HepG2 (cell line): Measurements from ENCODE around the gene WDR5B. TPM values are rescaled to one million over a fixed set of nuclear protein-coding genes. Genes with fewer than 3 reads are reported as not detected.

Experiments used
- ARNTL ChIP-seq: sonication (generic); formaldehyde crosslinking; IDR thresholded peaks from 2 replicates; pipeline ENCODE4 v1.4.0; 2020; ENCODE audit warnings: mild to moderate bottlenecking, missing genetic modification reagents
- ATF7-NPFF ChIP-seq: sonication (generic); formaldehyde crosslinking; IDR thresholded peaks from 2 replicates; pipeline ENCODE4 v1.8.1; 2023; ENCODE audit warnings: mild to moderate bottlenecking, low read depth, missing genetic modification reagents, moderate library complexity
- HDAC6 ChIP-seq: fragments of 200-600 bp; sonication (generic); IDR thresholded peaks from 2 replicates; pipeline ENCODE4 v1.7.0; 2017; ENCODE audit warnings: mild to moderate bottlenecking, antibody characterized with exemption, low read length, low read depth
- HNF4A ChIP-seq: sonication (generic); formaldehyde crosslinking; IDR thresholded peaks from 2 replicates; pipeline ENCODE4 v1.4.0; 2020; ENCODE audit warnings: missing genetic modification reagents
- HOXA9 ChIP-seq: sonication (generic); formaldehyde crosslinking; IDR thresholded peaks from 2 replicates; pipeline ENCODE4 v1.8.1; 2022; ENCODE audit warnings: missing genetic modification reagents, mild to moderate bottlenecking, moderate library complexity, borderline replicate concordance
- MATR3 ChIP-seq: sonication (generic); formaldehyde crosslinking; IDR thresholded peaks from 2 replicates; pipeline ENCODE4 v1.4.0; 2020; ENCODE audit warnings: missing genetic modification reagents
- MXI1 ChIP-seq: IDR thresholded peaks from 3 replicates; pipeline ENCODE4 v1.6.1; 2012; ENCODE audit warnings: low read depth, low read length, inconsistent platforms, borderline replicate concordance
- ZKSCAN1 ChIP-seq: fragments of 150-350 bp; IDR thresholded peaks from 2 replicates; pipeline ENCODE4 v1.6.1; 2014; ENCODE audit warnings: low read length
- ZNF101 ChIP-seq: sonication (generic); formaldehyde crosslinking; IDR thresholded peaks from 2 replicates; pipeline ENCODE4 v1.4.0; 2020; ENCODE audit warnings: mild to moderate bottlenecking, low read depth, missing genetic modification reagents, borderline replicate concordance
- ZNF552 ChIP-seq: sonication (generic); formaldehyde crosslinking; IDR thresholded peaks from 2 replicates; pipeline ENCODE4 v1.9.0; 2022; ENCODE audit warnings: missing genetic modification reagents, mild to moderate bottlenecking, borderline replicate concordance
- polyA plus RNA-seq, 8 experiments: library from polyadenylated mRNA; depleted of rRNA in 3 of 8; stranded (reverse) in 7 of 8; unstranded in 1 of 8; fragments of >200 nt; fragmentation: Illumina TruSeq in 4 of 8; extraction: Trizol in 4 of 8; gene quantifications; 2 replicates each; pipeline versions ENCODE4 v1.2.1 to v1.2.3, GENCODE V29; 2011 to 2016; ENCODE audit warnings: low read depth in 4 of 8, missing spikeins in 1 of 8, mixed read lengths in 1 of 8; ENCODE audit not compliant: insufficient read depth in 1 of 8
- total RNA-seq, 5 experiments: library from RNA; depleted of rRNA; stranded (reverse); fragments of >200 nt; fragmentation: Illumina TruSeq; extraction: Trizol; gene quantifications; 2 replicates each; pipeline ENCODE4 v1.2.3, GENCODE V29; 2016; ENCODE audit warnings: low read depth in 1 of 5
- TF ChIP-seq, protein P1 (sequence below): sonication (generic); formaldehyde crosslinking; IDR thresholded peaks from 2 replicates; pipeline ENCODE4 v1.5.1; 2020; ENCODE audit warnings: missing genetic modification reagents, mild to moderate bottlenecking, borderline replicate concordance
- TF ChIP-seq, protein P2 (sequence below): sonication (generic); formaldehyde crosslinking; IDR thresholded peaks from 2 replicates; pipeline ENCODE4 v1.4.0; 2020; ENCODE audit warnings: mild to moderate bottlenecking, low read depth, missing genetic modification reagents
- TF ChIP-seq, protein P3 (sequence below): sonication (generic); formaldehyde crosslinking; IDR thresholded peaks from 2 replicates; pipeline ENCODE4 v1.4.0; 2020; ENCODE audit warnings: missing genetic modification reagents
- TF ChIP-seq, protein P4 (sequence below): sonication (generic); formaldehyde crosslinking; IDR thresholded peaks from 2 replicates; pipeline ENCODE4 v1.4.0; 2020; ENCODE audit warnings: missing genetic modification reagents

Gene WDR5B
- total and polyA plus RNA-seq, 2 of the 13 experiments (the other 11 are each of a cell fraction or from before 2014, with no cell fraction given): 2.5 to 3.6 TPM

DNA sequence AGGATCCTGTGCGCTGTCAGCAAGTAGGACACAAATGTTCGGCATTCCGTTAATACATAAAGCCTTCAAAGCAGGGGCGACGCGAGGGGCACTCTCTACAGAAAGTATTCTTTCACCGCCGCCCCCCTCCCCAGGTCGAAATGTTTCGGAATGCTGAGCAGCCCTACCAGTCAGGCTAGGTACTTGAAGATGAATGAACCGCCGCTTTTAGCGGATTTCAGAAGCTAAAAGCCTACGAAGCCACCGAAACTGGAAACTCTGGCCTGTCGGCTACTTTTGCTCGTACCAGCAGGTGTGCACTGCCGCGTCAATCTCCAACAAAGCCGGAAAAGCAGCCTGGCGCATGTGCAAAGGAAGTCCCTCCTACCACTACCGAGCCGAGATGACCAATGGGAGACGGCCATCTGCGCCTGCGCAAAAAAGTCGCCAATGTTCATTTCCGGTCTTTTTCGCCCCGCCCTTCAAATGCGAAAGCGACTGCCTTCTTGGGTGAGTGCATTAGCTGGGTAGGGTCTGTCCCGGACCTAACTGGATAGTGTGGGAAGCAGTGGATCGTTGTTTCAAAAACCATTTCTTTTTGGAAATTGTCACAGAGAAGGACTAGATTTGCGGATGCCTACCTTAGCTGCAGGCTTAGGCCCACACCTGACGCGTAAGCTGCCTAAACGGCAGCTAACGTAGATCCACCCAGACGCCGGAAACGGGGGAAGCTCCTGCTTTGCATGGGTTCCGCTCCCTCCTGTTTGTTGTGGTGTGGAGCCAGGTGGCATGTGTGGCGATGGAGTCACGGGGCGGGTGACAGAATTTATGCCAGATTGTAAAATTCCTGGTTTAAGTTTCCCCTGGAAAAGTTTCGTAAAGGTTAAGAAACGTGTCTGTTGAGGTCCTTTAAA, at the start of gene WDR5B (continued):
- TF ChIP-seq, protein P1, sequence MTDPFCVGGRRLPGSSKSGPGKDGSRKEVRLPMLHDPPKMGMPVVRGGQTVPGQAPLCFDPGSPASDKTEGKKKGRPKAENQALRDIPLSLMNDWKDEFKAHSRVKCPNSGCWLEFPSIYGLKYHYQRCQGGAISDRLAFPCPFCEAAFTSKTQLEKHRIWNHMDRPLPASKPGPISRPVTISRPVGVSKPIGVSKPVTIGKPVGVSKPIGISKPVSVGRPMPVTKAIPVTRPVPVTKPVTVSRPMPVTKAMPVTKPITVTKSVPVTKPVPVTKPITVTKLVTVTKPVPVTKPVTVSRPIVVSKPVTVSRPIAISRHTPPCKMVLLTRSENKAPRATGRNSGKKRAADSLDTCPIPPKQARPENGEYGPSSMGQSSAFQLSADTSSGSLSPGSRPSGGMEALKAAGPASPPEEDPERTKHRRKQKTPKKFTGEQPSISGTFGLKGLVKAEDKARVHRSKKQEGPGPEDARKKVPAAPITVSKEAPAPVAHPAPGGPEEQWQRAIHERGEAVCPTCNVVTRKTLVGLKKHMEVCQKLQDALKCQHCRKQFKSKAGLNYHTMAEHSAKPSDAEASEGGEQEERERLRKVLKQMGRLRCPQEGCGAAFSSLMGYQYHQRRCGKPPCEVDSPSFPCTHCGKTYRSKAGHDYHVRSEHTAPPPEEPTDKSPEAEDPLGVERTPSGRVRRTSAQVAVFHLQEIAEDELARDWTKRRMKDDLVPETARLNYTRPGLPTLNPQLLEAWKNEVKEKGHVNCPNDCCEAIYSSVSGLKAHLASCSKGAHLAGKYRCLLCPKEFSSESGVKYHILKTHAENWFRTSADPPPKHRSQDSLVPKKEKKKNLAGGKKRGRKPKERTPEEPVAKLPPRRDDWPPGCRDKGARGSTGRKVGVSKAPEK (CRISPR knock-in tag): no peak
- TF ChIP-seq MXI1 (peak; percentile 93), MATR3 (CRISPR knock-in tag) (no peak), ZNF101 (CRISPR knock-in tag) (no peak), ARNTL (peak; percentile 55; the same call in 1 of the 2 replicates), HDAC6 (no peak), ATF7-NPFF (no peak), HNF4A (CRISPR knock-in tag) (no peak), ZNF552 (0 out of 2 replicates have a peak, but pooled peaks have one; percentile 56), HOXA9 (CRISPR knock-in tag) (no peak), ZKSCAN1 (no peak)
- TF ChIP-seq, protein P2, sequence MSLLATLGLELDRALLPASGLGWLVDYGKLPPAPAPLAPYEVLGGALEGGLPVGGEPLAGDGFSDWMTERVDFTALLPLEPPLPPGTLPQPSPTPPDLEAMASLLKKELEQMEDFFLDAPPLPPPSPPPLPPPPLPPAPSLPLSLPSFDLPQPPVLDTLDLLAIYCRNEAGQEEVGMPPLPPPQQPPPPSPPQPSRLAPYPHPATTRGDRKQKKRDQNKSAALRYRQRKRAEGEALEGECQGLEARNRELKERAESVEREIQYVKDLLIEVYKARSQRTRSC (CRISPR knock-in tag): no peak
- TF ChIP-seq, protein P3, sequence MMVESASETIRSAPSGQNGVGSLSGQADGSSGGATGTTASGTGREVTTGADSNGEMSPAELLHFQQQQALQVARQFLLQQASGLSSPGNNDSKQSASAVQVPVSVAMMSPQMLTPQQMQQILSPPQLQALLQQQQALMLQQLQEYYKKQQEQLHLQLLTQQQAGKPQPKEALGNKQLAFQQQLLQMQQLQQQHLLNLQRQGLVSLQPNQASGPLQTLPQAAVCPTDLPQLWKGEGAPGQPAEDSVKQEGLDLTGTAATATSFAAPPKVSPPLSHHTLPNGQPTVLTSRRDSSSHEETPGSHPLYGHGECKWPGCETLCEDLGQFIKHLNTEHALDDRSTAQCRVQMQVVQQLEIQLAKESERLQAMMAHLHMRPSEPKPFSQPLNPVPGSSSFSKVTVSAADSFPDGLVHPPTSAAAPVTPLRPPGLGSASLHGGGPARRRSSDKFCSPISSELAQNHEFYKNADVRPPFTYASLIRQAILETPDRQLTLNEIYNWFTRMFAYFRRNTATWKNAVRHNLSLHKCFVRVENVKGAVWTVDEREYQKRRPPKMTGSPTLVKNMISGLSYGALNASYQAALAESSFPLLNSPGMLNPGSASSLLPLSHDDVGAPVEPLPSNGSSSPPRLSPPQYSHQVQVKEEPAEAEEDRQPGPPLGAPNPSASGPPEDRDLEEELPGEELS (CRISPR knock-in tag): peak; percentile 34; the same call in 1 of the 2 replicates
- TF ChIP-seq, protein P4, sequence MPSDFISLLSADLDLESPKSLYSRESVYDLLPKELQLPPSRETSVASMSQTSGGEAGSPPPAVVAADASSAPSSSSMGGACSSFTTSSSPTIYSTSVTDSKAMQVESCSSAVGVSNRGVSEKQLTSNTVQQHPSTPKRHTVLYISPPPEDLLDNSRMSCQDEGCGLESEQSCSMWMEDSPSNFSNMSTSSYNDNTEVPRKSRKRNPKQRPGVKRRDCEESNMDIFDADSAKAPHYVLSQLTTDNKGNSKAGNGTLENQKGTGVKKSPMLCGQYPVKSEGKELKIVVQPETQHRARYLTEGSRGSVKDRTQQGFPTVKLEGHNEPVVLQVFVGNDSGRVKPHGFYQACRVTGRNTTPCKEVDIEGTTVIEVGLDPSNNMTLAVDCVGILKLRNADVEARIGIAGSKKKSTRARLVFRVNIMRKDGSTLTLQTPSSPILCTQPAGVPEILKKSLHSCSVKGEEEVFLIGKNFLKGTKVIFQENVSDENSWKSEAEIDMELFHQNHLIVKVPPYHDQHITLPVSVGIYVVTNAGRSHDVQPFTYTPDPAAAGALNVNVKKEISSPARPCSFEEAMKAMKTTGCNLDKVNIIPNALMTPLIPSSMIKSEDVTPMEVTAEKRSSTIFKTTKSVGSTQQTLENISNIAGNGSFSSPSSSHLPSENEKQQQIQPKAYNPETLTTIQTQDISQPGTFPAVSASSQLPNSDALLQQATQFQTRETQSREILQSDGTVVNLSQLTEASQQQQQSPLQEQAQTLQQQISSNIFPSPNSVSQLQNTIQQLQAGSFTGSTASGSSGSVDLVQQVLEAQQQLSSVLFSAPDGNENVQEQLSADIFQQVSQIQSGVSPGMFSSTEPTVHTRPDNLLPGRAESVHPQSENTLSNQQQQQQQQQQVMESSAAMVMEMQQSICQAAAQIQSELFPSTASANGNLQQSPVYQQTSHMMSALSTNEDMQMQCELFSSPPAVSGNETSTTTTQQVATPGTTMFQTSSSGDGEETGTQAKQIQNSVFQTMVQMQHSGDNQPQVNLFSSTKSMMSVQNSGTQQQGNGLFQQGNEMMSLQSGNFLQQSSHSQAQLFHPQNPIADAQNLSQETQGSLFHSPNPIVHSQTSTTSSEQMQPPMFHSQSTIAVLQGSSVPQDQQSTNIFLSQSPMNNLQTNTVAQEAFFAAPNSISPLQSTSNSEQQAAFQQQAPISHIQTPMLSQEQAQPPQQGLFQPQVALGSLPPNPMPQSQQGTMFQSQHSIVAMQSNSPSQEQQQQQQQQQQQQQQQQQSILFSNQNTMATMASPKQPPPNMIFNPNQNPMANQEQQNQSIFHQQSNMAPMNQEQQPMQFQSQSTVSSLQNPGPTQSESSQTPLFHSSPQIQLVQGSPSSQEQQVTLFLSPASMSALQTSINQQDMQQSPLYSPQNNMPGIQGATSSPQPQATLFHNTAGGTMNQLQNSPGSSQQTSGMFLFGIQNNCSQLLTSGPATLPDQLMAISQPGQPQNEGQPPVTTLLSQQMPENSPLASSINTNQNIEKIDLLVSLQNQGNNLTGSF (CRISPR knock-in tag): peak; percentile 52; the same call in 1 of the 2 replicates
